Breast epithelium (tissue), 3 donors: ENCODE measurements around the gene FADS2.

Source experiments
- POLR2A ChIP-seq: fragments of 450-650 bp; IDR thresholded peaks from one replicate; pipeline ENCODE4 v1.6.1; 2016; ENCODE audit warnings: antibody characterized with exemption, mild to moderate bottlenecking, moderate library complexity
- POLR2AphosphoS5 ChIP-seq, 3 donors: sonication (generic); formaldehyde crosslinking; IDR thresholded peaks; one replicate each; pipeline ENCODE4 v1.6.1; 2017; ENCODE audit warnings: antibody characterized with exemption in 3 of 3
- TF ChIP-seq, protein P1 (sequence below), 3 donors: fragments of 450-650 bp; IDR thresholded peaks; one replicate each; pipeline ENCODE4 v1.5.1; 2016 to 2017; ENCODE audit warnings: antibody characterized with exemption in 3 of 3, mild to moderate bottlenecking in 3 of 3, moderate library complexity in 3 of 3

DNA sequence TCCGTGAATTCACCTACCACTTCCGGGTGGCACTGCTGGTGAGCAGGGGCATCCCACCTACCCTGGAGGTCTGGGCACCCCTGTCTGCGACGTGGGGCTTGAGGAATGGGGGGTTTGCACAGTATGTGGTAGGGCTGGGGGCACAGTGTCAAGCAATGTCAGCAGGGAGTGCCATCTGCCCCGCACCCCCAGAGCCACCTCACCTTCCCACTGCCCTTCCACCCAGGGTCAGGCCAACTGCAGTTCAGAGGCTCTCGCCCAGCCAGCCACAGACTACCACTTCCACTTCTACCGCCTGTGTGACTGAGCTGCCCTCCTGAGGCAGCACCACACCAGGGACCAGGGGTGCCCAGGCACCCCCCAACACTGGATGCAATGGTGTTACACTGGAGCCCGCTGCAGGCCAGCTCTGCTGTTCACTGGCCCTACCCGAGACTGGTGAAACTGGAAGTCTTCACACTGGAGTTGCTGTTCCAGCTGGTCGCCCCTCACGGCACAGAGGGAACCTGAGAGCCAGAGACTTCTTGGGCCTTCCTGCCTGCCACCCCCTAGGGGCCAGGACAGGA, 42.2 kb upstream of the FADS2 start:
- TF ChIP-seq POLR2A: no peak
- TF ChIP-seq, protein P1, sequence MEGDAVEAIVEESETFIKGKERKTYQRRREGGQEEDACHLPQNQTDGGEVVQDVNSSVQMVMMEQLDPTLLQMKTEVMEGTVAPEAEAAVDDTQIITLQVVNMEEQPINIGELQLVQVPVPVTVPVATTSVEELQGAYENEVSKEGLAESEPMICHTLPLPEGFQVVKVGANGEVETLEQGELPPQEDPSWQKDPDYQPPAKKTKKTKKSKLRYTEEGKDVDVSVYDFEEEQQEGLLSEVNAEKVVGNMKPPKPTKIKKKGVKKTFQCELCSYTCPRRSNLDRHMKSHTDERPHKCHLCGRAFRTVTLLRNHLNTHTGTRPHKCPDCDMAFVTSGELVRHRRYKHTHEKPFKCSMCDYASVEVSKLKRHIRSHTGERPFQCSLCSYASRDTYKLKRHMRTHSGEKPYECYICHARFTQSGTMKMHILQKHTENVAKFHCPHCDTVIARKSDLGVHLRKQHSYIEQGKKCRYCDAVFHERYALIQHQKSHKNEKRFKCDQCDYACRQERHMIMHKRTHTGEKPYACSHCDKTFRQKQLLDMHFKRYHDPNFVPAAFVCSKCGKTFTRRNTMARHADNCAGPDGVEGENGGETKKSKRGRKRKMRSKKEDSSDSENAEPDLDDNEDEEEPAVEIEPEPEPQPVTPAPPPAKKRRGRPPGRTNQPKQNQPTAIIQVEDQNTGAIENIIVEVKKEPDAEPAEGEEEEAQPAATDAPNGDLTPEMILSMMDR (IDR thresholded peaks at IDR 0.05): no peak
- no peak for TF ChIP-seq POLR2AphosphoS5 (IDR thresholded peaks at IDR 0.05)
